Gastrocnemius medialis (tissue), 4 donors: ENCODE data around the gene STN1. TPM values are rescaled to one million over a fixed set of nuclear protein-coding genes. Genes with fewer than 3 reads are reported as not detected.

Experiments
- ATAC-seq, 2 donors: fragments of 150-250 bp; one replicate each; pipeline ENCODE4 v1.9.1; 2016
- DNase-seq, 2 donors: peaks; one replicate each; pipeline ENCODE4 v3.0.0-alpha.2; 2019
- H3K27ac ChIP-seq, 4 donors: fragments of 200-600 bp; sonication (generic); 1 replicate in 1 of 4; 2 replicates in 3 of 4; pipeline ENCODE4 v1.5.1; 2016 to 2018; ENCODE audit warnings: mild to moderate bottlenecking in 2 of 4, moderate library complexity in 1 of 4
- H3K27me3 ChIP-seq, 3 donors: fragments of 200-600 bp; sonication (generic) in 2 of 3; 1 replicate in 1 of 3; 2 replicates in 2 of 3; pipeline versions ENCODE4 v1.5.1 to v1.6.0; 2016 to 2019; ENCODE audit warnings: mild to moderate bottlenecking in 1 of 3, moderate library complexity in 1 of 3
- H3K36me3 ChIP-seq, 2 donors: fragments of 200-600 bp; sonication (generic) in 1 of 2; one replicate each; pipeline ENCODE4 v1.5.1; 2017 to 2018
- H3K4me1 ChIP-seq, 2 donors: fragments of 200-600 bp; sonication (generic) in 1 of 2; one replicate each; pipeline ENCODE4 v1.5.1; 2016 to 2017; ENCODE audit warnings: mild to moderate bottlenecking in 2 of 2
- H3K4me3 ChIP-seq, 4 donors: fragments of 200-600 bp; sonication (generic) in 3 of 4; 1 replicate in 1 of 4; 2 replicates in 3 of 4; pipeline ENCODE4 v1.5.1; 2016 to 2019; ENCODE audit warnings: mild to moderate bottlenecking in 2 of 4
- H3K9me3 ChIP-seq, 3 donors: fragments of 200-600 bp; sonication (generic) in 2 of 3; 1 replicate in 1 of 3; 2 replicates in 2 of 3; pipeline ENCODE4 v1.5.1; 2016 to 2019
- POLR2A ChIP-seq, 2 donors: fragments of 450-650 bp; IDR thresholded peaks; one replicate each; pipeline ENCODE4 v1.6.1; 2017; ENCODE audit warnings: antibody characterized with exemption in 2 of 2, mild to moderate bottlenecking in 2 of 2, moderate library complexity in 2 of 2
- in situ Hi-C, 4 donors: fragments of 200-750 bp; cut with MboI; loops; one replicate each; pipeline versions ENCODE4 v1.15.0 to v1.8.0; 2017; ENCODE audit warnings: low sequenced_read_pairs in 4 of 4
- intact Hi-C: fragments of 100-400 bp; cut with DNase I; formaldehyde crosslinking; loops from one replicate; pipeline ENCODE4 v1.15.1; 2023; ENCODE audit warnings: low total_unique reads
- total RNA-seq, 4 donors: library from RNA; depleted of rRNA; stranded (reverse); fragments of >200 nt; gene quantifications; one replicate each; pipeline versions ENCODE4 v1.1.0 to v1.2.3, GENCODE V29; 2016
- TF ChIP-seq, protein P1 (sequence below), 5 experiments: fragments of 450-650 bp in 3 of 5; fragments of 200-600 bp in 2 of 5; sonication (generic) in 2 of 5; IDR thresholded peaks in 4 of 5; conservative IDR thresholded peaks in 1 of 5; 1 replicate in 4 of 5; 2 replicates in 1 of 5; pipeline ENCODE4 v1.5.1; 2016 to 2019; ENCODE audit warnings: antibody characterized with exemption in 5 of 5, mild to moderate bottlenecking in 3 of 5, moderate library complexity in 3 of 5

STN1 gene
- total RNA-seq, 4 donors from 2014 or later = 15.1 to 24.7 (median 20.5) TPM

DNA sequence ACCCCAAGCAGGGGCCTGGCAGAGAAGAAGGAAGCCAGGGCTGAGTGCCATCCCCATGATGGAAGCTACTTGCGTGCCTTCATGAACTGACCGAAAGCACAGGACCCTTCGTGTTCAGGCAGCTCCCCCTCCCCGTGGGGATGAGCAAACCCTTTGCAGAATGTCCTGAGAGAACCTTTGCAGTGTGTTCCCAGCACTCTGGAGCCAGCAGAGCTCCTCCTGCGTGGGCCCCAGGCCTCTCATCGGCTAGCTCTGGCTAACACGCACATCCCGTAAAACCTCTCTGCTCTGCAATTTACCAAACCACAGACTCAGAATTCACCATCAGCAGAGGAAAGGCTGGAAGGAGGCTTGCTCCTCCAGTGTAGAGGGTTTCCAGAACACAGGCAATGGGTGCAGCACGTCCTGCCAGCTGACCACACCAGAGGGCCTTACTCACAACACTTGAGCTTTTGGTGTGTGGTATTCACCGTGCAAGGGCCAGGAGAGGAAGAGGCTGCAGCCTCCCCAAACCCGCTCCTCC, 65.7 kb downstream of the STN1 start:
- TF ChIP-seq, protein P1, sequence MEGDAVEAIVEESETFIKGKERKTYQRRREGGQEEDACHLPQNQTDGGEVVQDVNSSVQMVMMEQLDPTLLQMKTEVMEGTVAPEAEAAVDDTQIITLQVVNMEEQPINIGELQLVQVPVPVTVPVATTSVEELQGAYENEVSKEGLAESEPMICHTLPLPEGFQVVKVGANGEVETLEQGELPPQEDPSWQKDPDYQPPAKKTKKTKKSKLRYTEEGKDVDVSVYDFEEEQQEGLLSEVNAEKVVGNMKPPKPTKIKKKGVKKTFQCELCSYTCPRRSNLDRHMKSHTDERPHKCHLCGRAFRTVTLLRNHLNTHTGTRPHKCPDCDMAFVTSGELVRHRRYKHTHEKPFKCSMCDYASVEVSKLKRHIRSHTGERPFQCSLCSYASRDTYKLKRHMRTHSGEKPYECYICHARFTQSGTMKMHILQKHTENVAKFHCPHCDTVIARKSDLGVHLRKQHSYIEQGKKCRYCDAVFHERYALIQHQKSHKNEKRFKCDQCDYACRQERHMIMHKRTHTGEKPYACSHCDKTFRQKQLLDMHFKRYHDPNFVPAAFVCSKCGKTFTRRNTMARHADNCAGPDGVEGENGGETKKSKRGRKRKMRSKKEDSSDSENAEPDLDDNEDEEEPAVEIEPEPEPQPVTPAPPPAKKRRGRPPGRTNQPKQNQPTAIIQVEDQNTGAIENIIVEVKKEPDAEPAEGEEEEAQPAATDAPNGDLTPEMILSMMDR (IDR thresholded peaks at IDR 0.05 in 4 of 5, conservative IDR thresholded peaks at IDR 0.05 in 1 of 5) = no peak
- no peak for TF ChIP-seq POLR2A (IDR thresholded peaks at IDR 0.05)

DNA sequence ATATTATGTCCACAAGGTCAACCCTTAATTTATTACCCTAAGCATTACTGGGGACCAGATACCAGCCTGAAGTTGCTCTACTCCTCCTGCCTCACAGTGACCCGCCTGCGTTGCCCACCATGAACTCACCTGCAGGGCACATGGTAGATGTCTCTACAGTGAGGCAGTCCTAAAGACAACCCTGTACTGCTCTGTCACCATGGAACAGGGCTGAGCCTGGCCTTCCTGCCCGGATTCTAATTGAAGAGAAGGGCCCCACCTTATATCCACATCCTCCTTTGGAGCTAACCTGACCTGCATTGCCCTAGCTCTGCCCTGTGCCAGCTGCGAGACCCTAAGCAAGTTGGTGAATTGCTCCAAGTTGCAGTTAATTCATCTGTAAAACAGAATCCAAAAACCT, 66.7 kb downstream of the STN1 start:
- Histone ChIP-seq H3K36me3 (no peaks in the 10 kb centered on the region), H3K4me3 (no peak overlapping the region), H3K27me3 (no peaks in the 10 kb centered on the region), H3K9me3 (no peaks in the 10 kb centered on the region), H3K27ac (peak overlapping the region in 3 of 4 donors; percentile 67 to 73 (median 67)), H3K4me1 (peaks cover 62 to 67% of the 10 kb centered on the region in 2 donors)
- in situ Hi-C loops = loop anchor here in 1 of 4 donors (25.0 kb wide), 1 partner anchor 264 kb away; no protein-coding TSS in a partner anchor
- intact Hi-C loops = no loop called here
- no peak for ATAC-seq
- no peak for TF ChIP-seq POLR2A (IDR thresholded peaks at IDR 0.05)
- TF ChIP-seq, protein P1 (IDR thresholded peaks at IDR 0.05 in 4 of 5, conservative IDR thresholded peaks at IDR 0.05 in 1 of 5) = no peak
- DNase-seq = no peak

More for the DNA sequence above, 65.7 kb downstream of the STN1 start:
- Histone ChIP-seq H3K4me1 (peaks cover 56 to 57% of the 10 kb centered on the region in 2 donors), H3K4me3 (no peak overlapping the region), H3K27ac (peak overlapping the region; percentile 49 to 73 (median 69)), H3K9me3 (no peaks in the 10 kb centered on the region), H3K36me3 (no peaks in the 10 kb centered on the region), H3K27me3 (no peaks in the 10 kb centered on the region)
- DNase-seq (no peak), ATAC-seq (no peak)
- in situ Hi-C loops = loop anchor here in 1 of 4 donors (25.0 kb wide), 1 partner anchor 265 kb away; no protein-coding TSS in a partner anchor
- intact Hi-C loops = no loop called here

DNA sequence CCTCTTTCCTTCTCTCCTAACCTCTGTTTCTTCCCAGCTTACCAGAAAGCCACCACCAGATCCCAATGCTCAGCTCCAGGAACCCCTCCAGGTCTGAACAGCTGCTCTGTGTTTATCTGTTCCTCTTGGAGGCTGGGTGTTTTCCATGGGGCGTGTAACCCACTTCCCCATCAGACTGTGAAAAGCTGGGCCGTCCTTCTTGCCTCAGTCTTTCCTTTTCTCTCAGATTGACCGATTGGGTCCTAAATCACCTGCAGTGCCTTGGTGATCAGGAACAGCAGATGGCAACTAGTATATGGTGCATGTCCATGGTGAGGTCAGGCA, 67.5 kb downstream of the STN1 start:
- Histone ChIP-seq H3K27me3 (no peaks in the 10 kb centered on the region), H3K4me3 (peak overlapping the region in 1 of 4 donors; percentile 25), H3K36me3 (no peaks in the 10 kb centered on the region), H3K9me3 (no peaks in the 10 kb centered on the region), H3K27ac (peak overlapping the region; percentile 41 to 73 (median 67)), H3K4me1 (peaks cover 69 to 74% of the 10 kb centered on the region in 2 donors)
- intact Hi-C loops (no loop called here), in situ Hi-C loops (loop anchor here in 1 of 4 donors (25.0 kb wide), 1 partner anchor 263 kb away; no protein-coding TSS in a partner anchor)
- TF ChIP-seq POLR2A (IDR thresholded peaks at IDR 0.05) = no peak
- TF ChIP-seq, protein P1 (IDR thresholded peaks at IDR 0.05 in 4 of 5, conservative IDR thresholded peaks at IDR 0.05 in 1 of 5) = no peak
- no peak for DNase-seq
- peak; percentile 3 to 26 for ATAC-seq

DNA sequence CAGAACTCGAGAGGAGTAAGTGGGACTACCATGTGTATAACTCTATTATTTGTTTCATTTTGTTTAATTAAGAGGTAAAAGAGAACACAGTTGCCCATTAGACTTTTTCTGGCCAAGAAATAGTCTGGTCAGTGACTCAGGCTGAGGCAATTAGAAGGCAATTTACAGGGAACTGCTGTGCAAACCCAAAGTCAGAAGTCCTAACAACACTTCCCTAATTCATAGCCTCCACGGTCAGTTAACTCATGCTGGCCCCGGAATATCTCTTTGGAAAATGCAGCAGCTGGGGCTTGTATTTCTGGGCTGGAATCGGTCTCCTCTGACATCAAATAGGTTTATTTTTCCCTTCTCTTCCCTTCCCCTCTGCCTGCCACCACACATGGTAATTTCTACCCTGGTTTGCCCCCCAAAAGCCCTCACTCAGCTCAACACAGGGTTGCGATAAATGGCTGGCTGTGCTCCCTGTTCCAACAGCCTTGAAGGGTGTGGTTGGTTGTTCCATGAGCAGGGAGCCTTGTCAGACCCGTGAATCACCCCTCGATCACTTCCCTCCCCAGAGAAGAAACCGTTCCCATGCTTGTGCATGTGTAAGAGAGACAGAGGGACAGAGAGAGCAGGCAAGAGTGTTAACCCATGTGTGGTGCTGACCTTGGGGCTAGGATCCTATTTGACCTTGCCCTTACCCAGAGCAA, 68.0 kb downstream of the STN1 start:
- Histone ChIP-seq H3K36me3 (no peaks in the 10 kb centered on the region), H3K4me3 (peak overlapping the region in 1 of 4 donors; percentile 25), H3K9me3 (no peaks in the 10 kb centered on the region), H3K4me1 (peaks cover 73 to 77% of the 10 kb centered on the region in 2 donors), H3K27me3 (no peaks in the 10 kb centered on the region), H3K27ac (peak overlapping the region; percentile 41 to 73 (median 67))
- ATAC-seq (peak; percentile 45 to 50), DNase-seq (peak in 1 of 2 donors; percentile 56)
- in situ Hi-C loops (loop anchor here in 2 of 4 donors (10.0 to 25.0 kb wide), 2 partner anchors 85 to 263 kb away; no protein-coding TSS in a partner anchor), intact Hi-C loops (loop anchor here (5.0 kb wide), 1 partner anchor 93 kb away; no protein-coding TSS in a partner anchor)
- TF ChIP-seq, protein P1 (IDR thresholded peaks at IDR 0.05 in 4 of 5, conservative IDR thresholded peaks at IDR 0.05 in 1 of 5) = no peak
- TF ChIP-seq POLR2A (IDR thresholded peaks at IDR 0.05) = no peak
